ENCODE results near the gene PYDC1. TPM values are rescaled to one million over a fixed set of nuclear protein-coding genes. Genes with fewer than 3 reads are reported as not detected.

The PYDC1 gene
- total RNA-seq, 1 experiment from 2014 or later = not detected

GRCh38 chr16:31229501-31229900 lies 12.6 kb upstream of the PYDC1 start:
- Histone ChIP-seq H3K9me3 (no peaks in the 10 kb centered on the region), H3K27me3 (replicated peaks; ENCODE audit: control insufficient read depth, insufficient read depth, low read length) (no peaks in the 10 kb centered on the region), H3K4me1 (peaks cover 3% of the 10 kb centered on the region; the same call in 1 of the 2 replicates), H3K36me3 (ENCODE audit: control insufficient read depth, insufficient read depth, low read length) (no peaks in the 10 kb centered on the region), H3K4me3 (ENCODE audit: low read depth, low read length) (no peak overlapping the region)
- no peaks in the 10 kb centered on the region for H3K27me3 Mint-ChIP-seq (ENCODE audit: insufficient read depth, unreplicated experiment)
- no peak overlapping the region for H3K4me3 Mint-ChIP-seq (ENCODE audit: unreplicated experiment)
- peaks cover 6% of the 10 kb centered on the region for H3K4me1 Mint-ChIP-seq (ENCODE audit: low read depth, unreplicated experiment)
- no peaks in the 10 kb centered on the region for H3K9me3 Mint-ChIP-seq (ENCODE audit: unreplicated experiment)
- no peaks in the 10 kb centered on the region for H3K36me3 Mint-ChIP-seq (ENCODE audit: insufficient read depth, unreplicated experiment)
- no peak for TF ChIP-seq CTCF (IDR thresholded peaks at IDR 0.05; ENCODE audit: insufficient read depth in 1 of 2, low read depth in 1 of 2, low read length in 1 of 2, severe bottlenecking in 1 of 2, unreplicated experiment in 1 of 2)
- no TSS peak for BruUV-seq (replicated peaks)
- DNase-seq = no peak
- ChIA-PET POLR2A (no interaction called here), CTCF (interaction anchor here (0.6 kb wide), 1 partner anchor 110 kb away, joined by 3 read pairs; no protein-coding TSS in a partner anchor)
- no peak overlapping the region for H3K27ac Mint-ChIP-seq (ENCODE audit: unreplicated experiment)
- intact Hi-C loops (cut with micrococcal nuclease; ENCODE audit: unreplicated experiment) = no loop called here

GRCh38 chr16:31228206-31228605 lies 11.3 kb upstream of the PYDC1 start:
- intact Hi-C loops (cut with micrococcal nuclease; ENCODE audit: unreplicated experiment) = no loop called here
- Histone ChIP-seq H3K27me3 (replicated peaks; ENCODE audit: control insufficient read depth, insufficient read depth, low read length) (no peaks in the 10 kb centered on the region), H3K36me3 (ENCODE audit: control insufficient read depth, insufficient read depth, low read length) (no peaks in the 10 kb centered on the region), H3K4me1 (peaks cover 3% of the 10 kb centered on the region; the same call in 1 of the 2 replicates), H3K9me3 (no peaks in the 10 kb centered on the region), H3K4me3 (ENCODE audit: low read depth, low read length) (no peak overlapping the region)
- BruUV-seq (replicated peaks) = no TSS peak
- H3K4me3 Mint-ChIP-seq (ENCODE audit: unreplicated experiment) = no peak overlapping the region
- no peak for DNase-seq
- H3K27ac Mint-ChIP-seq (ENCODE audit: unreplicated experiment) = no peak overlapping the region
- no peaks in the 10 kb centered on the region for H3K9me3 Mint-ChIP-seq (ENCODE audit: unreplicated experiment)
- peaks cover 6% of the 10 kb centered on the region for H3K4me1 Mint-ChIP-seq (ENCODE audit: low read depth, unreplicated experiment)
- ChIA-PET POLR2A (no interaction called here), CTCF (no interaction called here)
- no peaks in the 10 kb centered on the region for H3K27me3 Mint-ChIP-seq (ENCODE audit: insufficient read depth, unreplicated experiment)
- no peaks in the 10 kb centered on the region for H3K36me3 Mint-ChIP-seq (ENCODE audit: insufficient read depth, unreplicated experiment)
- TF ChIP-seq CTCF (IDR thresholded peaks at IDR 0.05; ENCODE audit: insufficient read depth in 1 of 2, low read depth in 1 of 2, low read length in 1 of 2, severe bottlenecking in 1 of 2, unreplicated experiment in 1 of 2) = no peak

GRCh38 chr16:31225193-31225592 lies 8.3 kb upstream of the PYDC1 start:
- no TSS peak for BruUV-seq (replicated peaks)
- H3K36me3 ChIP-seq (ENCODE audit: control insufficient read depth, insufficient read depth, low read length) = no peaks in the 10 kb centered on the region
- TF ChIP-seq CTCF (IDR thresholded peaks at IDR 0.05; ENCODE audit: insufficient read depth in 1 of 2, low read depth in 1 of 2, low read length in 1 of 2, severe bottlenecking in 1 of 2, unreplicated experiment in 1 of 2) = no peak
- peaks cover 3% of the 10 kb centered on the region; the same call in 1 of the 2 replicates for H3K4me1 ChIP-seq
- Mint-ChIP-seq H3K36me3 (ENCODE audit: insufficient read depth, unreplicated experiment) (no peaks in the 10 kb centered on the region), H3K27me3 (ENCODE audit: insufficient read depth, unreplicated experiment) (peaks cover 3% of the 10 kb centered on the region), H3K9me3 (ENCODE audit: unreplicated experiment) (no peaks in the 10 kb centered on the region), H3K4me1 (ENCODE audit: low read depth, unreplicated experiment) (peaks cover 6% of the 10 kb centered on the region), H3K4me3 (ENCODE audit: unreplicated experiment) (no peak overlapping the region), H3K27ac (ENCODE audit: unreplicated experiment) (no peak overlapping the region)
- intact Hi-C loops (cut with micrococcal nuclease; ENCODE audit: unreplicated experiment) = no loop called here
- H3K9me3 ChIP-seq = no peaks in the 10 kb centered on the region
- H3K4me3 ChIP-seq (ENCODE audit: low read depth, low read length) = no peak overlapping the region
- DNase-seq = no peak
- H3K27me3 ChIP-seq (replicated peaks; ENCODE audit: control insufficient read depth, insufficient read depth, low read length) = no peaks in the 10 kb centered on the region; the same call in 1 of the 2 replicates
- ChIA-PET POLR2A (no interaction called here), CTCF (no interaction called here)

All from Caco-2 (cell line).